ENCODE measurements around the gene NFKB2.

GRCh38 chr10:102438374-102438773, 42.9 kb downstream of the NFKB2 start:
- TF ChIP-seq CTCF (IDR thresholded peaks at IDR 0.05) = no peak
- no peak for TF ChIP-seq EZH2 (IDR thresholded peaks at IDR 0.05)
- TF ChIP-seq EZH2phosphoT487 (IDR thresholded peaks at IDR 0.05) = no peak
